LNCaP clone FGC (cell line): Measurements from ENCODE around the gene HOXA3.

ENCODE experiments used
- DNase-seq: peaks from one replicate; pipeline ENCODE4 v3.0.0-alpha.2; 2011; ENCODE audit warnings: low read depth
- H3K4me3 ChIP-seq: 2 replicates; pipeline ENCODE4 v1.5.1; 2011; ENCODE audit warnings: mild to moderate bottlenecking, low read depth, low read length, control low read depth
- TF ChIP-seq, protein P1 (sequence below): IDR thresholded peaks from 2 replicates; pipeline ENCODE4 v1.5.1; 2012; ENCODE audit warnings: mild to moderate bottlenecking; ENCODE audit not compliant: control insufficient read depth, insufficient read depth; ENCODE audit errors: extremely low read depth

Gene HOXA3

DNA sequence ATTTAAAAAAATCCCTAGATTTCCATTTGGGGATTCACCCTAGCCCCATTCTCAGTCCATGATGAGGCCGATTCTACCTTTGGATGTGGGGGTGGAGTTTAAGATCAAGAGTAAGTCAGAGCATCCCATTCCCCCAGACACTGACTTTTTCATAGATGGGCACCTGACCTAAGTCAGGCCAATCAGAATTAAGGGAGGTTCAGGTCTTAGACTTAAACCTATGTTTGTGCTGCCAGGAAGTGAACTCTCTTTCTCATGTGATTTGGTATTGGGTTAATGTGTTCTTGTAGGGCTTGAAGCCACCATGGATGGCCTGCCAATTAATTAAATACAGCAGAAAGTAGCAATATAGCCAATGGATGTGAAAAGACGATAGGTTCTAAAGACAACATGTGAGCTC lies 86.7 kb downstream of the HOXA3 start:
- DNase-seq, result no peak
- TF ChIP-seq, protein P1, sequence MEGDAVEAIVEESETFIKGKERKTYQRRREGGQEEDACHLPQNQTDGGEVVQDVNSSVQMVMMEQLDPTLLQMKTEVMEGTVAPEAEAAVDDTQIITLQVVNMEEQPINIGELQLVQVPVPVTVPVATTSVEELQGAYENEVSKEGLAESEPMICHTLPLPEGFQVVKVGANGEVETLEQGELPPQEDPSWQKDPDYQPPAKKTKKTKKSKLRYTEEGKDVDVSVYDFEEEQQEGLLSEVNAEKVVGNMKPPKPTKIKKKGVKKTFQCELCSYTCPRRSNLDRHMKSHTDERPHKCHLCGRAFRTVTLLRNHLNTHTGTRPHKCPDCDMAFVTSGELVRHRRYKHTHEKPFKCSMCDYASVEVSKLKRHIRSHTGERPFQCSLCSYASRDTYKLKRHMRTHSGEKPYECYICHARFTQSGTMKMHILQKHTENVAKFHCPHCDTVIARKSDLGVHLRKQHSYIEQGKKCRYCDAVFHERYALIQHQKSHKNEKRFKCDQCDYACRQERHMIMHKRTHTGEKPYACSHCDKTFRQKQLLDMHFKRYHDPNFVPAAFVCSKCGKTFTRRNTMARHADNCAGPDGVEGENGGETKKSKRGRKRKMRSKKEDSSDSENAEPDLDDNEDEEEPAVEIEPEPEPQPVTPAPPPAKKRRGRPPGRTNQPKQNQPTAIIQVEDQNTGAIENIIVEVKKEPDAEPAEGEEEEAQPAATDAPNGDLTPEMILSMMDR, result no peak

DNA sequence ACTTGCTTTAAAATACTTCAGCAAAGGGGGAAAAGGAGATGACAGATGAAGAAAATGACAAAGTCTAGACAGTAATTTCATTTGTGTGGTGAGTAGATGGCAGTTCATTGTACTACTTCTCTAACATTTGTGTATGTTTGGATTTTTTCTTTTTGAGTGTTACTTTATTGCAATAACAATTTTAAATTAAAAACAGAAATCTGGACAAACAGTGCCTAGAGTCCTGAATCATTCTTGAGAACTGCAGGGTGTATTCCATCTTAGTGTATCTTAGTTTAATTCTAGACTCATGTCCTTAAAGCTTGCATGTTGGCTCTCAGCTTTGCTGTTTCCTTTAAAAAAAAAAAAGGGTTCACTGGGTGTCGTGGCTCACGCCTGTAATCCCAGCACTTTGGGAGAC lies 87.7 kb downstream of the HOXA3 start:
- DNase-seq, result no peak
- no peak overlapping the region for H3K4me3 ChIP-seq
- TF ChIP-seq, protein P1, result no peak

More for the DNA sequence above, 86.7 kb downstream of the HOXA3 start:
- H3K4me3 ChIP-seq, result no peak overlapping the region

DNA sequence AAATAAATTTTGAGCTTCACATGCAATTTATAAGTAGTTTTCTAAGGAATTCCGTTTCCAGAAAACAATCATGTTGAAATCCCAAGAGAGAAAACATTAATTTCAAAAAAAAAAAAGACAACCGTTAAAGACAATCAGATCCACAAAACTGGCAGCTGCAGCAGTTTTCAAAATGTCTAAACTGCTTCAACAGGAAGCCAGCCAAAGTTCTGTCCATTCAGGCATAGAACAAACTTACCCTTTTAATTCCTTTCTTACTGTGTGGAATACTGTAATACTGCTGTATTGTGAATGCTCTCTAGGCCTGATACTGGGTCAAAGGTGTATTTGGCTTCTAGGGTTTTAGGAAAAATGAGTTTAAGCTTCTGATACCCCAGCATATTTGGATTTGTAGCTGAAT lies 88.2 kb downstream of the HOXA3 start:
- DNase-seq, result no peak
- TF ChIP-seq, protein P1, result no peak
- H3K4me3 ChIP-seq, result no peak overlapping the region

DNA sequence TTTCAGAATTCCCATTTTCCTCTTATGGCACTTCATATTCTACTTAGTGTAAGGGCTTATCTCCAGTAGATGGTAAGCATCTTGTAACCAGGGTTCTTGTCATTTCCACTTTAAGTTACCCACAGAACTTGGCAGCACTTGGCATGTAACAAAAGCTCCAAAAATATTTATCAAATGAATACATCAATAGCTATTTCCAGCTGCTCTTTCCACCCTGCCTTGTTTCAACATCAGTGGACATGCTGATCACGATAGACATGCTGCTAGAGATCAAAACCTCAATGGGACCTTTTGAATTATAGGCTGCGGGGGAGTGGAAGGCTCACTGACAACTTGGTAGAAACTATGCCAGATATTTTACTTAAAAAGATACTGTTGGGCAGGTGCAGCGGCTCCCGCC lies 89.4 kb downstream of the HOXA3 start:
- H3K4me3 ChIP-seq, result no peak overlapping the region
- no peak for DNase-seq
- TF ChIP-seq, protein P1, result no peak
